PC-9 (cell line): Measurements from ENCODE around the gene ERC1.

Experiments
- EZH2 ChIP-seq: fragments of 200-600 bp; sonication (generic); IDR thresholded peaks from 2 replicates; pipeline ENCODE4 v1.8.0; 2017; ENCODE audit warnings: antibody characterized with exemption, low read depth
- TF ChIP-seq, protein P1 (sequence below): fragments of 200-600 bp; sonication (generic); conservative IDR thresholded peaks from 2 replicates; pipeline ENCODE4 v1.6.1; 2017; ENCODE audit warnings: mixed run types, antibody characterized with exemption, mild to moderate bottlenecking, moderate library complexity

DNA sequence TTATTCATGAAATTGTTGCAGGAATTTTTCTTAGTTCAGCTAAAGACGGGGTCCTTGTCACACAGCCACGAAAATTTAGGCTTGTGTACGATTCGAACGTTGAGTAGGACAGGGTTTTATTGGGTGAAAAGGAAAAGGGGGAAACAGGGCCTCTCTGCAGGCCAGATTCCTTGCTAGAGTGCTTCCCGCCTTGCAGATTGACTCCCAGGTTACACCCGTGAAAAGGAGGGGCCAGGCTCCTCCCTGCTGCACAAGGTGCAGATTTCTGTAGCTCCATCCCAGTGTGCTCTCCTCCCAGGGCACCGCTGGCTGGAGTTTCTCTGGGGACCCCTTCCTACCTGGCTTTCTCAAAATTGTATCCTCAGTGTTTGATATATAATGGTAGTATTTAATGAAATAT is 221.5 kb downstream of the ERC1 start:
- TF ChIP-seq, protein P1, sequence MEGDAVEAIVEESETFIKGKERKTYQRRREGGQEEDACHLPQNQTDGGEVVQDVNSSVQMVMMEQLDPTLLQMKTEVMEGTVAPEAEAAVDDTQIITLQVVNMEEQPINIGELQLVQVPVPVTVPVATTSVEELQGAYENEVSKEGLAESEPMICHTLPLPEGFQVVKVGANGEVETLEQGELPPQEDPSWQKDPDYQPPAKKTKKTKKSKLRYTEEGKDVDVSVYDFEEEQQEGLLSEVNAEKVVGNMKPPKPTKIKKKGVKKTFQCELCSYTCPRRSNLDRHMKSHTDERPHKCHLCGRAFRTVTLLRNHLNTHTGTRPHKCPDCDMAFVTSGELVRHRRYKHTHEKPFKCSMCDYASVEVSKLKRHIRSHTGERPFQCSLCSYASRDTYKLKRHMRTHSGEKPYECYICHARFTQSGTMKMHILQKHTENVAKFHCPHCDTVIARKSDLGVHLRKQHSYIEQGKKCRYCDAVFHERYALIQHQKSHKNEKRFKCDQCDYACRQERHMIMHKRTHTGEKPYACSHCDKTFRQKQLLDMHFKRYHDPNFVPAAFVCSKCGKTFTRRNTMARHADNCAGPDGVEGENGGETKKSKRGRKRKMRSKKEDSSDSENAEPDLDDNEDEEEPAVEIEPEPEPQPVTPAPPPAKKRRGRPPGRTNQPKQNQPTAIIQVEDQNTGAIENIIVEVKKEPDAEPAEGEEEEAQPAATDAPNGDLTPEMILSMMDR: no peak
- TF ChIP-seq EZH2: no peak
